HEK293T (cell line): ENCODE measurements around the gene GLOD5.

Experiments
- BHLHE40 ChIP-seq: fragments of 450-650 bp; IDR thresholded peaks from 2 replicates; pipeline ENCODE4 v1.6.1; 2016; ENCODE audit warnings: mild to moderate bottlenecking, moderate library complexity, borderline replicate concordance
- CTBP1 ChIP-seq: fragments of 450-650 bp; IDR thresholded peaks from 2 replicates; pipeline ENCODE4 v1.6.1; 2016; ENCODE audit warnings: borderline replicate concordance
- FOXK2 ChIP-seq: fragments of 450-650 bp; IDR thresholded peaks from 2 replicates; pipeline ENCODE4 v1.6.1; 2016; ENCODE audit warnings: mild to moderate bottlenecking
- FOXM1 ChIP-seq: fragments of 450-650 bp; IDR thresholded peaks from 2 replicates; pipeline ENCODE4 v1.6.1; 2017; ENCODE audit warnings: mild to moderate bottlenecking, borderline replicate concordance
- HDGF ChIP-seq: fragments of 450-650 bp; IDR thresholded peaks from 2 replicates; pipeline ENCODE4 v1.6.1; 2017; ENCODE audit warnings: antibody characterized with exemption, borderline replicate concordance
- L3MBTL2 ChIP-seq: fragments of 450-650 bp; conservative IDR thresholded peaks from 2 replicates; pipeline ENCODE4 v1.6.1; 2016; ENCODE audit warnings: mild to moderate bottlenecking
- NFRKB ChIP-seq: fragments of 450-650 bp; IDR thresholded peaks from 2 replicates; pipeline ENCODE4 v1.6.1; 2016; ENCODE audit warnings: mild to moderate bottlenecking, moderate library complexity
- PKNOX1 ChIP-seq: fragments of 450-650 bp; IDR thresholded peaks from 2 replicates; pipeline ENCODE4 v1.6.1; 2016
- SP1 ChIP-seq: fragments of 450-650 bp; IDR thresholded peaks from 2 replicates; pipeline ENCODE4 v1.6.1; 2017
- SUZ12 ChIP-seq: fragments of 450-650 bp; IDR thresholded peaks from 2 replicates; pipeline ENCODE4 v1.6.1; 2016; ENCODE audit warnings: mild to moderate bottlenecking
- TARDBP ChIP-seq: fragments of 450-650 bp; IDR thresholded peaks from 2 replicates; pipeline ENCODE4 v1.6.1; 2016
- ZNF384 ChIP-seq: fragments of 450-650 bp; IDR thresholded peaks from 2 replicates; pipeline ENCODE4 v1.6.1; 2016

GRCh38 chrX:48785186-48785539, 23.6 kb downstream of the GLOD5 start:
- TF ChIP-seq TARDBP (no peak), FOXM1 (no peak), HDGF (no peak), SUZ12 (no peak), PKNOX1 (no peak), BHLHE40 (no peak), SP1 (no peak), FOXK2 (no peak), CTBP1 (no peak), L3MBTL2 (no peak), NFRKB (no peak), ZNF384 (no peak)
